Bronchial epithelial cell (primary cell): ENCODE data around the gene SRD5A1. TPM values are rescaled to one million over a fixed set of nuclear protein-coding genes. Genes with fewer than 3 reads are reported as not detected.

Source experiments
- DNase-seq: peaks from one replicate; pipeline ENCODE4 v3.0.0-alpha.2; 2010; ENCODE audit warnings: low read depth
- FAIRE-seq: peaks from 2 replicates; lab custom pipeline; 2011; peaks lifted over from hg19 to GRCh38; lab: Jason Lieb, UNC
- H3K27me3 ChIP-seq: 2 replicates; pipeline ENCODE4 v1.5.1; 2011; ENCODE audit warnings: low read length; ENCODE audit not compliant: control insufficient read depth, insufficient read depth
- H3K36me3 ChIP-seq: 2 replicates; pipeline ENCODE4 v1.5.1; 2011; ENCODE audit warnings: low read length; ENCODE audit not compliant: control insufficient read depth, insufficient read depth
- H3K4me3 ChIP-seq: 2 replicates; pipeline ENCODE4 v1.5.1; 2011; ENCODE audit warnings: mild to moderate bottlenecking, low read depth, low read length, control low read depth
- total RNA-seq: library from RNA; depleted of rRNA; stranded (reverse); fragments of >200 nt; gene quantifications from 2 replicates; pipeline ENCODE4 v1.2.1, GENCODE V29; 2014
- TF ChIP-seq, protein P1 (sequence below): IDR thresholded peaks from 2 replicates; pipeline ENCODE4 v1.5.1; 2011; ENCODE audit warnings: mild to moderate bottlenecking, moderate library complexity, low read length, control low read depth, inconsistent platforms; ENCODE audit not compliant: insufficient read depth, severe bottlenecking

The SRD5A1 gene
- total RNA-seq, 1 donor from 2014 or later = 24.0 TPM

DNA sequence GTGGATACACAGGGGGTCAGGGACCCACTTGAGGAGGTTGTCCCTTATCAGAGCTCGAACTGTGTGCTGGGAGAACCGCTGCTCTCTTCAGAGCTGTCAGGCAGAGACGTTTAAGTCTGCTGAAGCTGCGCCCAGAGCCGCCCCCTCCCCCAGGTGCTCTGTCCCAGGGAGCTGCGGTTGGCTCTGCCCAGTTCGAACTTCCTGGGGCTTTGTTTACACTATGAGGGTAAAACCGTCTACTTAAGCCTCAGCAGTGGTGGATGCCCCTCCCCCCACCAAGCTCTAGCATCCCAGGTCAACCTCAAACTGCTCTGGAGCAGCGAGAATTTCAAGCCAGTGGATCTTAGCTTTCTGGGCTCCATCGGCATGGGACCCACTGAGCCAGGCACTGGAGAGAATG, 15.9 kb downstream of the SRD5A1 start:
- DNase-seq (no peak), FAIRE-seq (no peak)
- TF ChIP-seq, protein P1, sequence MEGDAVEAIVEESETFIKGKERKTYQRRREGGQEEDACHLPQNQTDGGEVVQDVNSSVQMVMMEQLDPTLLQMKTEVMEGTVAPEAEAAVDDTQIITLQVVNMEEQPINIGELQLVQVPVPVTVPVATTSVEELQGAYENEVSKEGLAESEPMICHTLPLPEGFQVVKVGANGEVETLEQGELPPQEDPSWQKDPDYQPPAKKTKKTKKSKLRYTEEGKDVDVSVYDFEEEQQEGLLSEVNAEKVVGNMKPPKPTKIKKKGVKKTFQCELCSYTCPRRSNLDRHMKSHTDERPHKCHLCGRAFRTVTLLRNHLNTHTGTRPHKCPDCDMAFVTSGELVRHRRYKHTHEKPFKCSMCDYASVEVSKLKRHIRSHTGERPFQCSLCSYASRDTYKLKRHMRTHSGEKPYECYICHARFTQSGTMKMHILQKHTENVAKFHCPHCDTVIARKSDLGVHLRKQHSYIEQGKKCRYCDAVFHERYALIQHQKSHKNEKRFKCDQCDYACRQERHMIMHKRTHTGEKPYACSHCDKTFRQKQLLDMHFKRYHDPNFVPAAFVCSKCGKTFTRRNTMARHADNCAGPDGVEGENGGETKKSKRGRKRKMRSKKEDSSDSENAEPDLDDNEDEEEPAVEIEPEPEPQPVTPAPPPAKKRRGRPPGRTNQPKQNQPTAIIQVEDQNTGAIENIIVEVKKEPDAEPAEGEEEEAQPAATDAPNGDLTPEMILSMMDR = no peak
- H3K4me3 ChIP-seq = no peak overlapping the region
- H3K36me3 ChIP-seq = peaks cover 12% of the 10 kb centered on the region
- no peaks in the 10 kb centered on the region for H3K27me3 ChIP-seq

DNA sequence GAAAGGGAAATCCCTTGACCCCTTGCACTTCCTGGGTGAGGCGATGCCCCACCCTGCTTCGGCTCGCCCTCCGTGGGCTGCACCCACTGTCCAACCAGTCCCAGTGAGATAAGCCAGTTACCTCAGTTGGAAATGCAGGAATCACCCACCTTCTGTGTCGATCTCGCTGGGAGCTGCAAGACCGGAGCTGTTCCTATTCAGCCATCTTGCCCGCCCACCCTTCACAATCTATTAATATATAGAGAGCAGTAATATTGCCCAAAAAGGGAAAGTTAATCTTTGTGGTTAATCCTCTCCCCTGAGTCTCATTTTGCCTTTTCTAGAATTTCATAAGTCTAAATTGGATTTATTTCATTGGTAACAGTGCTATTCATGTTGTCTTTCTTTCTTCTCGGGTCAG, 16.4 kb downstream of the SRD5A1 start:
- no peak for FAIRE-seq
- DNase-seq = no peak

DNA sequence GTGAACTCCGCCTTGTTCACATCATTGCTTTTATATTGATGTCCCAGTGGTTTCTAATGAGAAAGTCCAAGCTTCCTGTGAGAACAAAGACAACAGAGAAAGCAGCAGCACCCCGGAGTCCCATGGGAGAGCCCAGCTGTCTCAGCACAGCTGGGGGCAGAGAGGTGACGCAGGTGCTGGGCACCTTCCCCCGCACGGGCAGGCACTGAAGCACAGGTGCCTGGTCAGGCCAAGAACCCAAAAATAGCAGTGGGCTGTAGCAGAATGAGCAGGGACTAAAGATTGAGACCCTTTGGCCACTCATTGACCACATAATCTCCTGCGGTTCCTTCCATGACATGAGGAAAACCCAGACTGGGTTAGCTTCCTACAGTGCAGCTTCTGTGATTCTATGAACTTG, 18.8 kb downstream of the SRD5A1 start:
- TF ChIP-seq, protein P1 = no peak
- no peak overlapping the region for H3K4me3 ChIP-seq
- DNase-seq (no peak), FAIRE-seq (no peak)
- peaks cover 13% of the 10 kb centered on the region for H3K36me3 ChIP-seq
- H3K27me3 ChIP-seq = no peaks in the 10 kb centered on the region

More for the DNA sequence above, 16.4 kb downstream of the SRD5A1 start:
- peaks cover 10% of the 10 kb centered on the region for H3K36me3 ChIP-seq
- H3K4me3 ChIP-seq = no peak overlapping the region
- H3K27me3 ChIP-seq = no peaks in the 10 kb centered on the region
- TF ChIP-seq, protein P1 = no peak

DNA sequence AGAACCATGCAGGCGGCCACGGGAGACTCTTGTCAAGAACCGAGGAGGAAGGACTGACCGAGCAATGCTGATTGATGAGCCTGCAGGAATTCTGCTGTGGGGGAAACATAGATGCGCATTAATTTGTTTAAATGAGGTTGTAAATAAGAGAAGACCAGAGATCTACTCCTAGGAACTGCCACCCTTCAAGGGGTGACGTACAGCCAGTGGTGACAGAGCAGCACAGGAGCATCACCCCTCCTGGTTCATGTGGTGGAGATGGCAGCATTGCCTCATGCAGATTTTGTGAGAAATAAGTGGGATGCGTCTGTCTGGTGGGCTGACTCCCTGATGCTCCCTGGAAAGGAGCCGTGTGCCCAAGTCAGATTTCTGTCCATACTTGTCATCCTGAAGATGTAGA, 22.2 kb downstream of the SRD5A1 start:
- H3K27me3 ChIP-seq = no peaks in the 10 kb centered on the region
- DNase-seq (no peak), FAIRE-seq (no peak)
- TF ChIP-seq, protein P1 = no peak
- H3K36me3 ChIP-seq = peaks cover 16% of the 10 kb centered on the region
- no peak overlapping the region for H3K4me3 ChIP-seq

DNA sequence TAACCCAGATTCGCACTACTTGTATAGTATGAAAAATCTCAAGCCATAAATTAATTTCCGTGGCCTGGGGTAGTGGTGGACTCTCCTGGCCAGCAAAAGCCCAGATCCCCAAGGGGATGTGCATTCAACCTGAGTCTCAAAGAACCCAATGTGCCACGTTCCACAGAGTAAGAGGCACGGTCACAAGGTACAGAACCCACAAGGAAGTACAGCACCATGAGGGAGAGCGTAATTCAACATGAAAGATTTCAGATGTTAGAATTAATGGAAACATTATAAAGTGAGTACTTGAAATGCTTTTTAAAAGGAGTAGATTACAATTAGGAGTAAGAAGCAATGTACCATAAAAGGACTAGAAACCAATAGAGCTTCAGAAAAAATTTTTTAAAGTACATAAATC, 23.4 kb downstream of the SRD5A1 start:
- H3K27me3 ChIP-seq = no peaks in the 10 kb centered on the region
- FAIRE-seq (no peak), DNase-seq (no peak)
- H3K36me3 ChIP-seq = peaks cover 16% of the 10 kb centered on the region
- TF ChIP-seq, protein P1 = no peak
- H3K4me3 ChIP-seq = no peak overlapping the region
